ENCODE measurements around the gene PMM2.
"Not testable (repeated sequence)": the region's sequence is repeated elsewhere in the genome, so short reads cannot be mapped to it uniquely, and the experiment has no call there.

The PMM2 gene

GRCh38 chr16:8842016-8842415 is 44.4 kb downstream of the PMM2 start:
- not testable (repeated sequence) for H3K36me3 ChIP-seq (ENCODE audit: control insufficient read depth in 2 of 2, insufficient read depth in 2 of 2, low read length in 2 of 2); H3K9ac ChIP-seq (ENCODE audit: low read length in 2 of 2); H3K27me3 ChIP-seq (ENCODE audit: control insufficient read depth in 1 of 2, insufficient read depth in 2 of 2, low read length in 2 of 2); H3K4me3 ChIP-seq (ENCODE audit: low read length in 2 of 2); H3K4me1 ChIP-seq (ENCODE audit: control insufficient read depth, insufficient read depth, low read length); H3K27ac ChIP-seq (ENCODE audit: low read length); H3K9me3 ChIP-seq (ENCODE audit: control insufficient read depth in 2 of 2, low read length in 2 of 2)

GRCh38 chr16:8843296-8843695 is 45.7 kb downstream of the PMM2 start:
- not testable (repeated sequence) for H3K27ac ChIP-seq (ENCODE audit: low read length); H3K9ac ChIP-seq (ENCODE audit: low read length in 2 of 2); H3K9me3 ChIP-seq (ENCODE audit: control insufficient read depth in 2 of 2, low read length in 2 of 2); H3K27me3 ChIP-seq (ENCODE audit: control insufficient read depth in 1 of 2, insufficient read depth in 2 of 2, low read length in 2 of 2); H3K4me1 ChIP-seq (ENCODE audit: control insufficient read depth, insufficient read depth, low read length); H3K36me3 ChIP-seq (ENCODE audit: control insufficient read depth in 2 of 2, insufficient read depth in 2 of 2, low read length in 2 of 2); H3K4me3 ChIP-seq (ENCODE audit: low read length in 2 of 2)

- no peak overlapping the region for H3K4me3 ChIP-seq (ENCODE audit: low read length in 2 of 2)
- H3K36me3 ChIP-seq (ENCODE audit: control insufficient read depth in 2 of 2, insufficient read depth in 2 of 2, low read length in 2 of 2): peaks cover 0 to 17% of the 10 kb centered on the region in 2 donors
- no peak overlapping the region for H3K27ac ChIP-seq (ENCODE audit: low read length)
- H3K27me3 ChIP-seq (ENCODE audit: control insufficient read depth in 1 of 2, insufficient read depth in 2 of 2, low read length in 2 of 2): no peaks in the 10 kb centered on the region
- H3K9me3 ChIP-seq (ENCODE audit: control insufficient read depth in 2 of 2, low read length in 2 of 2): no peaks in the 10 kb centered on the region
- H3K9ac ChIP-seq (ENCODE audit: low read length in 2 of 2): no peak overlapping the region
- peaks cover 5% of the 10 kb centered on the region for H3K4me1 ChIP-seq (ENCODE audit: control insufficient read depth, insufficient read depth, low read length)
Observed at GRCh38 chr16:8845699-8846298, 48.2 kb downstream of the PMM2 start.

- no peak overlapping the region for H3K4me3 ChIP-seq (ENCODE audit: low read length in 2 of 2)
- H3K4me1 ChIP-seq (ENCODE audit: control insufficient read depth, insufficient read depth, low read length): peaks cover 5% of the 10 kb centered on the region
- H3K27me3 ChIP-seq (ENCODE audit: control insufficient read depth in 1 of 2, insufficient read depth in 2 of 2, low read length in 2 of 2): no peaks in the 10 kb centered on the region
- peaks cover 0 to 17% of the 10 kb centered on the region in 2 donors for H3K36me3 ChIP-seq (ENCODE audit: control insufficient read depth in 2 of 2, insufficient read depth in 2 of 2, low read length in 2 of 2)
- H3K9ac ChIP-seq (ENCODE audit: low read length in 2 of 2): no peak overlapping the region
- H3K27ac ChIP-seq (ENCODE audit: low read length): no peak overlapping the region
- H3K9me3 ChIP-seq (ENCODE audit: control insufficient read depth in 2 of 2, low read length in 2 of 2): no peaks in the 10 kb centered on the region
Observed at GRCh38 chr16:8846401-8846932, 48.8 kb downstream of the PMM2 start.

GRCh38 chr16:8847145-8847544 is 49.5 kb downstream of the PMM2 start:
- H3K4me1 ChIP-seq (ENCODE audit: control insufficient read depth, insufficient read depth, low read length): peaks cover 5% of the 10 kb centered on the region
- H3K9ac ChIP-seq (ENCODE audit: low read length in 2 of 2): no peak overlapping the region
- H3K4me3 ChIP-seq (ENCODE audit: low read length in 2 of 2): no peak overlapping the region
- H3K36me3 ChIP-seq (ENCODE audit: control insufficient read depth in 2 of 2, insufficient read depth in 2 of 2, low read length in 2 of 2): peaks cover 0 to 17% of the 10 kb centered on the region in 2 donors
- H3K9me3 ChIP-seq (ENCODE audit: control insufficient read depth in 2 of 2, low read length in 2 of 2): no peaks in the 10 kb centered on the region
- no peak overlapping the region for H3K27ac ChIP-seq (ENCODE audit: low read length)
- H3K27me3 ChIP-seq (ENCODE audit: control insufficient read depth in 1 of 2, insufficient read depth in 2 of 2, low read length in 2 of 2): no peaks in the 10 kb centered on the region

- H3K4me1 ChIP-seq (ENCODE audit: control insufficient read depth, insufficient read depth, low read length): peaks cover 5% of the 10 kb centered on the region
- no peak overlapping the region for H3K4me3 ChIP-seq (ENCODE audit: low read length in 2 of 2)
- H3K27ac ChIP-seq (ENCODE audit: low read length): no peak overlapping the region
- peaks cover 0 to 17% of the 10 kb centered on the region in 2 donors for H3K36me3 ChIP-seq (ENCODE audit: control insufficient read depth in 2 of 2, insufficient read depth in 2 of 2, low read length in 2 of 2)
- no peaks in the 10 kb centered on the region for H3K9me3 ChIP-seq (ENCODE audit: control insufficient read depth in 2 of 2, low read length in 2 of 2)
- H3K27me3 ChIP-seq (ENCODE audit: control insufficient read depth in 1 of 2, insufficient read depth in 2 of 2, low read length in 2 of 2): no peaks in the 10 kb centered on the region
- H3K9ac ChIP-seq (ENCODE audit: low read length in 2 of 2): no peak overlapping the region
Observed at GRCh38 chr16:8847623-8848022, 50.0 kb downstream of the PMM2 start.

GRCh38 chr16:8848231-8848938 is 50.7 kb downstream of the PMM2 start:
- H3K27me3 ChIP-seq (ENCODE audit: control insufficient read depth in 1 of 2, insufficient read depth in 2 of 2, low read length in 2 of 2): no peaks in the 10 kb centered on the region
- H3K4me3 ChIP-seq (ENCODE audit: low read length in 2 of 2): no peak overlapping the region
- no peaks in the 10 kb centered on the region for H3K9me3 ChIP-seq (ENCODE audit: control insufficient read depth in 2 of 2, low read length in 2 of 2)
- no peak overlapping the region for H3K27ac ChIP-seq (ENCODE audit: low read length)
- peaks cover 0 to 17% of the 10 kb centered on the region in 2 donors for H3K36me3 ChIP-seq (ENCODE audit: control insufficient read depth in 2 of 2, insufficient read depth in 2 of 2, low read length in 2 of 2)
- H3K9ac ChIP-seq (ENCODE audit: low read length in 2 of 2): no peak overlapping the region
- H3K4me1 ChIP-seq (ENCODE audit: control insufficient read depth, insufficient read depth, low read length): peaks cover 5% of the 10 kb centered on the region

- H3K27ac ChIP-seq (ENCODE audit: low read length): no peak overlapping the region
- H3K4me1 ChIP-seq (ENCODE audit: control insufficient read depth, insufficient read depth, low read length): peaks cover 5% of the 10 kb centered on the region
- no peak overlapping the region for H3K9ac ChIP-seq (ENCODE audit: low read length in 2 of 2)
- H3K36me3 ChIP-seq (ENCODE audit: control insufficient read depth in 2 of 2, insufficient read depth in 2 of 2, low read length in 2 of 2): peaks cover 0 to 17% of the 10 kb centered on the region in 2 donors
- H3K9me3 ChIP-seq (ENCODE audit: control insufficient read depth in 2 of 2, low read length in 2 of 2): no peaks in the 10 kb centered on the region
- H3K4me3 ChIP-seq (ENCODE audit: low read length in 2 of 2): no peak overlapping the region
- H3K27me3 ChIP-seq (ENCODE audit: control insufficient read depth in 1 of 2, insufficient read depth in 2 of 2, low read length in 2 of 2): no peaks in the 10 kb centered on the region
Observed at GRCh38 chr16:8848939-8849391, 51.3 kb downstream of the PMM2 start.

- Histone ChIP-seq H3K9ac (ENCODE audit: low read length in 2 of 2) (no peak overlapping the region), H3K4me1 (ENCODE audit: control insufficient read depth, insufficient read depth, low read length) (peaks cover 5% of the 10 kb centered on the region), H3K27me3 (ENCODE audit: control insufficient read depth in 1 of 2, insufficient read depth in 2 of 2, low read length in 2 of 2) (no peaks in the 10 kb centered on the region), H3K4me3 (ENCODE audit: low read length in 2 of 2) (no peak overlapping the region), H3K27ac (ENCODE audit: low read length) (peak overlapping the region; percentile 31), H3K9me3 (ENCODE audit: control insufficient read depth in 2 of 2, low read length in 2 of 2) (no peaks in the 10 kb centered on the region), H3K36me3 (ENCODE audit: control insufficient read depth in 2 of 2, insufficient read depth in 2 of 2, low read length in 2 of 2) (peaks cover 0 to 17% of the 10 kb centered on the region in 2 donors)
Observed at GRCh38 chr16:8849411-8850011, 51.9 kb downstream of the PMM2 start.

GRCh38 chr16:8850279-8850885 is 52.7 kb downstream of the PMM2 start:
- no peak overlapping the region for H3K9ac ChIP-seq (ENCODE audit: low read length in 2 of 2)
- H3K9me3 ChIP-seq (ENCODE audit: control insufficient read depth in 2 of 2, low read length in 2 of 2): no peaks in the 10 kb centered on the region
- peaks cover 5 to 17% of the 10 kb centered on the region in 2 donors for H3K36me3 ChIP-seq (ENCODE audit: control insufficient read depth in 2 of 2, insufficient read depth in 2 of 2, low read length in 2 of 2)
- H3K27me3 ChIP-seq (ENCODE audit: control insufficient read depth in 1 of 2, insufficient read depth in 2 of 2, low read length in 2 of 2): no peaks in the 10 kb centered on the region
- H3K4me1 ChIP-seq (ENCODE audit: control insufficient read depth, insufficient read depth, low read length): peaks cover 5% of the 10 kb centered on the region
- no peak overlapping the region for H3K4me3 ChIP-seq (ENCODE audit: low read length in 2 of 2)
- H3K27ac ChIP-seq (ENCODE audit: low read length): peak overlapping the region; percentile 31

Data from stomach smooth muscle (tissue), 2 donors.